BJ (cell line): Measurements from ENCODE around the gene DCP2. TPM values are rescaled to one million over a fixed set of nuclear protein-coding genes. Genes with fewer than 3 reads are reported as not detected.

ENCODE experiments used
- CTCF ChIA-PET: fragments of 350-600 bp; formaldehyde crosslinking; extraction: SDS; loops from one replicate; lab custom pipeline; 2021; ENCODE audit warnings: antibody characterized with exemption, inconsistent platforms; lab: Yijun Ruan, JAX
- POLR2A ChIA-PET: fragments of 300-600 bp; sonication (Branson Sonifier 250); formaldehyde crosslinking; extraction: SDS; loops from one replicate; lab custom pipeline; 2021; ENCODE audit warnings: antibody characterized with exemption; lab: Charles Lee
- DNase-seq: peaks from one replicate; pipeline ENCODE4 v3.0.0-alpha.2; 2011; ENCODE audit warnings: low read depth
- H3K27me3 ChIP-seq: 2 replicates; pipeline ENCODE4 v1.6.0; 2011; ENCODE audit warnings: low read length; ENCODE audit not compliant: control insufficient read depth, insufficient read depth
- H3K36me3 ChIP-seq: 2 replicates; pipeline ENCODE4 v1.5.1; 2011; ENCODE audit warnings: low read length; ENCODE audit not compliant: control insufficient read depth, insufficient read depth
- H3K4me3 ChIP-seq: 2 replicates; pipeline ENCODE4 v1.5.1; 2011; ENCODE audit warnings: low read depth, mild to moderate bottlenecking, control low read depth, low read length
- polyA plus RNA-seq: library from polyadenylated mRNA; depleted of rRNA; stranded (reverse); fragments of >200 nt; gene quantifications from 2 replicates; pipeline ENCODE4 v1.2.3, GENCODE V29; 2011
- TF ChIP-seq, protein P1 (sequence below): IDR thresholded peaks from 2 replicates; pipeline ENCODE4 v1.5.1; 2011; ENCODE audit warnings: low read depth, mild to moderate bottlenecking, control low read depth, inconsistent platforms, low read length, moderate library complexity; ENCODE audit not compliant: insufficient read depth

The DCP2 gene
- polyA plus RNA-seq, 1 experiment: 6.4 TPM

DNA sequence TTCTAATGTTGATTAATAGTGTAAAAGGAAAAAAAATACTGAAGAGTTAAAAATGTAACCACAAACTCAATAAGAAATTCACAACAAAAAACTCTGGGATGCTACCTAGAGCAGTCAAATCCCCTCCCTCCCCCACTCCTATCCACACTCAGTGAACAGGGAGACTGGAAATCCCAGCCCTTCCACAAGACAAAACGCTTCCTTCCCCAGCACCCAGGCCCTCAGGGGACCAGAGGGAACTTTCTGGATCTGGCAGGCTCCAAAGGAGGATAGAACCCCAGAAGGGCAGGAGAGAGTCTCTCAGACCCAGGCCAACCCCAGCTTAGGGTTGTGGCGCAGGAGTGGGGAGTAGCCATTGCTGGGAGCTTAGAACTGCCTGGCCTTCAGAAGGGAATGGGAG is 55.0 kb downstream of the DCP2 start:
- DNase-seq: no peak
- no peaks in the 10 kb centered on the region for H3K27me3 ChIP-seq
- ChIA-PET CTCF (interaction anchor here (1.1 kb wide), 1 partner anchor 35 kb away, joined by 3 read pairs; no protein-coding TSS in a partner anchor), POLR2A (no interaction called here)
- H3K4me3 ChIP-seq: no peak overlapping the region
- TF ChIP-seq, protein P1, sequence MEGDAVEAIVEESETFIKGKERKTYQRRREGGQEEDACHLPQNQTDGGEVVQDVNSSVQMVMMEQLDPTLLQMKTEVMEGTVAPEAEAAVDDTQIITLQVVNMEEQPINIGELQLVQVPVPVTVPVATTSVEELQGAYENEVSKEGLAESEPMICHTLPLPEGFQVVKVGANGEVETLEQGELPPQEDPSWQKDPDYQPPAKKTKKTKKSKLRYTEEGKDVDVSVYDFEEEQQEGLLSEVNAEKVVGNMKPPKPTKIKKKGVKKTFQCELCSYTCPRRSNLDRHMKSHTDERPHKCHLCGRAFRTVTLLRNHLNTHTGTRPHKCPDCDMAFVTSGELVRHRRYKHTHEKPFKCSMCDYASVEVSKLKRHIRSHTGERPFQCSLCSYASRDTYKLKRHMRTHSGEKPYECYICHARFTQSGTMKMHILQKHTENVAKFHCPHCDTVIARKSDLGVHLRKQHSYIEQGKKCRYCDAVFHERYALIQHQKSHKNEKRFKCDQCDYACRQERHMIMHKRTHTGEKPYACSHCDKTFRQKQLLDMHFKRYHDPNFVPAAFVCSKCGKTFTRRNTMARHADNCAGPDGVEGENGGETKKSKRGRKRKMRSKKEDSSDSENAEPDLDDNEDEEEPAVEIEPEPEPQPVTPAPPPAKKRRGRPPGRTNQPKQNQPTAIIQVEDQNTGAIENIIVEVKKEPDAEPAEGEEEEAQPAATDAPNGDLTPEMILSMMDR: no peak
- peaks cover 7% of the 10 kb centered on the region for H3K36me3 ChIP-seq

DNA sequence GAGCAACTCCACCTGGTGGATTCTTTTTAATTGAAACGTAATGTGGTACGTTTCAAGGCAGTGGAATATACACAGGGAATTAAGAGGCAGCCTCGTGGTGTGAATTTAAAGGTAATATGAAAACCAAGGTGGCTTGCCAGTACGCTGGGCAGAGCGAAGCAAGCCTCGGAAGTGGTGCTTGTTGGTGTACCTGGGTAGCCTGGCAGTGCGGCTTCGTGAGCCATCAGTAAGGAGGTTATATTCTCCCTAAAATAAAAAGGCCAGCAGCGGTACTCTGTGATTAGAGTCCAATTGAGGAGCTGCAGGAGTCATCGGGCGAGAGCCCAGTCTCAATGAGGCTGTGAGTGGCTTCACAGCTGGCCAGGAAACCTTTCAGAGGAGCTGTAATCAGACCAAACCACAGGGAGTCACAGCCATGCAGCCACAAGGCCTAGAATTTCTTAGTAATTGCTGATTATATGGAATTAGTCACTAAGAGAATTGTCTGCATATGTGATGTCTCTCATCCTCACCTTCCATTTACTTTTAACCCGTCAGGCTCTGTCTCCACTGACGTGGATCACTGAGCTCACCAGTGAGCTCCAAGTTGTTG is 57.7 kb downstream of the DCP2 start:
- Histone ChIP-seq H3K27me3 (no peaks in the 10 kb centered on the region), H3K36me3 (no peaks in the 10 kb centered on the region), H3K4me3 (no peak overlapping the region)
- peak; percentile 76 for DNase-seq
- TF ChIP-seq, protein P1: no peak
- CTCF ChIA-PET: interaction anchor here (0.8 kb wide), 1 partner anchor 38 kb away, joined by 3 read pairs; no protein-coding TSS in a partner anchor
- POLR2A ChIA-PET: interaction anchor here (0.5 kb wide), 1 partner anchor 391 kb away, joined by 3 read pairs; no protein-coding TSS in a partner anchor

DNA sequence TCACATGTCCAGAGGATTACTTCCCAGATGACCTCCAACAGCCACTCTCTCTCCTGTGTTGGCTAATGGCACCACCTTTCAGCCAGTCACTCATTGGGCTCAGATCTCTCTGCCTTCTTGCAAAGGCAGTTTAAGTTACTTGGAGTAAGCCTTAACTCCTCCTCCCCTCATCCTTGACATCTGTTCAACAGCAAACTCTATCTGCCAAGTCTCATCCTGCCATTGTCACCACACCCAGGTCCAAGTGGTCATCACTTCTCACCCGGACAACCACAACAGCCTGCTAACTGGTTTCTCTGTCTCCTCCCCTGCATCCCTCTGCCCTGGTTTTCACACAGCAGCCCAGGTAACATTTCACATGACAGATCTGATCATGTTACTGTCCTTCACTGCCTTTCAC is 58.5 kb downstream of the DCP2 start:
- H3K4me3 ChIP-seq: no peak overlapping the region
- no peaks in the 10 kb centered on the region for H3K27me3 ChIP-seq
- ChIA-PET CTCF (interaction anchor here (0.6 to 1.5 kb wide), 2 partner anchors 139 to 344 kb away, joined by 3 read pairs; no protein-coding TSS in a partner anchor), POLR2A (interaction anchor here (0.7 kb wide), 1 partner anchor 141 kb away, joined by 11 read pairs; no protein-coding TSS in a partner anchor)
- DNase-seq: no peak
- TF ChIP-seq, protein P1: no peak
- no peaks in the 10 kb centered on the region for H3K36me3 ChIP-seq

DNA sequence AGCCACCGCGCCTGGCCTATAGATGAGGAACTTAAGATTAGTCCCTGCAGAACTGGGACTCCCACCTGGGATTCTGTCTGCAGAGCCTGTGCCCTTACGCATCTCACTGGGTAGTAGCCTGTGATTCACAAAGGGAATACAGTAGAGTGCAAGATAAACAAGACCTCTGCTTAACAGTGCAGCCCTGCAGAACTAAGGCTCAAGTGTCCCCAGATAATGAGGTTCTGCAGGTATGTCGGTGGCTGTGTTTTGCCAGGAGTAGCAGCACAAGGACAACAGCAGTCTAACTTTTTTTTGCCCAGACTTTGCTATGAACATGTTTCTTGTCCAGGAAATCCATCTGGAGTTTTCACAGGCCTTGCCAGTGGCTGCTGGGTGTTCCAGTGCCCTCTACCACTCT is 59.7 kb downstream of the DCP2 start:
- Histone ChIP-seq H3K27me3 (no peaks in the 10 kb centered on the region), H3K36me3 (no peaks in the 10 kb centered on the region), H3K4me3 (no peak overlapping the region)
- CTCF ChIA-PET: interaction anchor here (0.6 to 1.5 kb wide), 3 partner anchors 40 to 479 kb away, joined by 3 read pairs; no protein-coding TSS in a partner anchor
- TF ChIP-seq, protein P1: no peak
- POLR2A ChIA-PET: no interaction called here
- DNase-seq: no peak

DNA sequence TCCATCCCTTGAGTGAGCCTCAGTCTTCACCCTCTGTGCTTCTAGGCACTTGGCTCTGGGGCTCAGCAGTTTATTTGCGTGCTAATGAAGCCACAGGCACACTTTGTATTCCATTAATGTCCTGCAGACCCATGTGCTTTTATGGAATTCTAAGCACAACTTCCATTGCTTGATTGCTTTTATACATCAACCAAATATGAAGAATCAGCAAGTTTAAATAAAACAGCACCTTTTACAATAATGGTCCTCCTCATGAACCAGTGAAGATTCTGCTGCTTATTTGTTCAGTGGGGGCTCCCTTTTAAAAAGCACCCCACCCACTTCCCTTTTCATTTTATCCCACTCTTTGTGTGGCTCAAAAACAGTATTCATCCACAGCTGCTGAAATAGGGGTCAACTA is 60.2 kb downstream of the DCP2 start:
- POLR2A ChIA-PET: no interaction called here
- DNase-seq: no peak
- H3K4me3 ChIP-seq: no peak overlapping the region
- TF ChIP-seq, protein P1: no peak
- no peaks in the 10 kb centered on the region for H3K36me3 ChIP-seq
- no peaks in the 10 kb centered on the region for H3K27me3 ChIP-seq
- CTCF ChIA-PET: interaction anchor here (1.2 kb wide), 1 partner anchor 41 kb away, joined by 3 read pairs; no protein-coding TSS in a partner anchor
